GM19043 (cell line): ENCODE results near the gene PALS1.
"Not testable (repeated sequence)": the region's sequence is repeated elsewhere in the genome, so short reads cannot be mapped to it uniquely, and the experiment has no call there.

ENCODE experiments used
- ATAC-seq: cut with Tn5 transposase; IDR thresholded peaks from one replicate; pipeline ENCODE4 v1.9.1; 2021; ENCODE audit warnings: low read depth; ENCODE audit not compliant: unreplicated experiment

PALS1 gene

GRCh38 chr14:67253076-67253635 lies 11.9 kb downstream of the PALS1 start:
- no peak for ATAC-seq

GRCh38 chr14:67257906-67258305 lies 16.7 kb downstream of the PALS1 start:
- ATAC-seq: no peak

GRCh38 chr14:67260965-67261364 lies 19.7 kb downstream of the PALS1 start:
- no peak for ATAC-seq

GRCh38 chr14:67263499-67264149 lies 22.4 kb downstream of the PALS1 start:
- ATAC-seq: no peak

- ATAC-seq: no peak
Measured at GRCh38 chr14:67265131-67265530, 23.9 kb downstream of the PALS1 start.

- no peak for ATAC-seq
Measured at GRCh38 chr14:67267576-67268328, 26.5 kb downstream of the PALS1 start.

GRCh38 chr14:67268426-67269150 lies 27.4 kb downstream of the PALS1 start:
- ATAC-seq: no peak

GRCh38 chr14:67269298-67270060 lies 28.2 kb downstream of the PALS1 start:
- no peak for ATAC-seq

GRCh38 chr14:67270145-67270753 lies 29.0 kb downstream of the PALS1 start:
- no peak for ATAC-seq

GRCh38 chr14:67270933-67271332 lies 29.7 kb downstream of the PALS1 start:
- ATAC-seq: no peak

GRCh38 chr14:67273281-67273680 lies 32.0 kb downstream of the PALS1 start:
- ATAC-seq: not testable (repeated sequence)

- no peak for ATAC-seq
Measured at GRCh38 chr14:67276131-67276530, 34.9 kb downstream of the PALS1 start.

- no peak for ATAC-seq
Measured at GRCh38 chr14:67280506-67280905, 39.3 kb downstream of the PALS1 start.

GRCh38 chr14:67285876-67286452 lies 44.7 kb downstream of the PALS1 start:
- ATAC-seq: no peak
